H1 (cell line): ENCODE data around the gene MOGAT2.

ENCODE experiments used
- YY1 ChIP-seq: IDR thresholded peaks from 2 replicates; pipeline ENCODE4 v1.6.1; 2011; ENCODE audit warnings: low read depth, mild to moderate bottlenecking, low read length
- TF ChIP-seq, protein P1 (sequence below): IDR thresholded peaks from 2 replicates; pipeline ENCODE4 v1.6.1; 2011; ENCODE audit warnings: low read length, improper control_type of control experiment

DNA sequence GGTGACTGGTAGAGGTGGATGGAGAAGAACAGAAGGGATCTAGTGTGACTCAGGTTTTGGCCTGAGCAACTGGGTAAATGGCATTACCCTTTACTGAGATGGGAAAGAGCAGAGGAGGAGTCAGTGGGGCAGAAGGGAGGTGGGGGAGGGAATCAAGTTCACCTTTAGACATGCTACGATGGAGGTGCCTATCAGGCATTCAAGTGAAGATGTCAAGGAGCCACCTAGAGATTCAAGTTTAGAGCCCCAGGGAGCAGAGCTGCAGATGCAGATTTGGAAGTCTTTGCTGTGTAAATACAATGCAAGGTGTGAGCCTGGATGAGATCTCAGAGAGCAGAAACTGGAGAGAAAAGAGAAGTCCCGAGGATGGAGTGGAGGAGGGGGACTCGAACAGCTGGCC, 979 bp upstream of the MOGAT2 start:
- no peak for TF ChIP-seq YY1
- TF ChIP-seq, protein P1, sequence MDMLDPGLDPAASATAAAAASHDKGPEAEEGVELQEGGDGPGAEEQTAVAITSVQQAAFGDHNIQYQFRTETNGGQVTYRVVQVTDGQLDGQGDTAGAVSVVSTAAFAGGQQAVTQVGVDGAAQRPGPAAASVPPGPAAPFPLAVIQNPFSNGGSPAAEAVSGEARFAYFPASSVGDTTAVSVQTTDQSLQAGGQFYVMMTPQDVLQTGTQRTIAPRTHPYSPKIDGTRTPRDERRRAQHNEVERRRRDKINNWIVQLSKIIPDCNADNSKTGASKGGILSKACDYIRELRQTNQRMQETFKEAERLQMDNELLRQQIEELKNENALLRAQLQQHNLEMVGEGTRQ = no peak
